Putamen (tissue), 1 donor: ENCODE data around the gene ABHD2.

Source experiments
- DNase-seq: peaks from one replicate; pipeline ENCODE4 v3.0.0-alpha.2; 2016; ENCODE audit warnings: low spot score

The ABHD2 gene

GRCh38 chr15:89195836-89196235 lies 107.6 kb downstream of the ABHD2 start:
- no peak for DNase-seq

DNA sequence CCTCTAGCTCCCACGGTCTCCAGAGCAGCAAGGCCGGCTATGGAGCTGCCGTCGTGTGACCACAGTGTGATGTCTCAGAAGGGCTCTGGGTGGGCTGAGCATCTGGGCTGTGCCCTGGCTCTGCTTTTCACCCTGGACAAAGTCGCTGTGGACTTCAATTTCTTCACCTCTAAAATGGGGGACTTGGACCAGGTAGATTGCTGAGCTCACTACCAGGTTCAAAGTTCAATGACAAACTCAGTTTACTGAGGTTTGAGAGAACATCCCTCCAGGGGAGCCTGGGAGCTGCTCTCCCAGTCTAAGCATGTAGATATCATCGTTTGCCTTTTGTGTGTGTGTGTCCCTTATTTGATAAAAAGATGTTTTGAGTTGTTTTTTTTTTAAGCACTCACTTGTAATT lies 108.0 kb downstream of the ABHD2 start:
- no peak for DNase-seq

DNA sequence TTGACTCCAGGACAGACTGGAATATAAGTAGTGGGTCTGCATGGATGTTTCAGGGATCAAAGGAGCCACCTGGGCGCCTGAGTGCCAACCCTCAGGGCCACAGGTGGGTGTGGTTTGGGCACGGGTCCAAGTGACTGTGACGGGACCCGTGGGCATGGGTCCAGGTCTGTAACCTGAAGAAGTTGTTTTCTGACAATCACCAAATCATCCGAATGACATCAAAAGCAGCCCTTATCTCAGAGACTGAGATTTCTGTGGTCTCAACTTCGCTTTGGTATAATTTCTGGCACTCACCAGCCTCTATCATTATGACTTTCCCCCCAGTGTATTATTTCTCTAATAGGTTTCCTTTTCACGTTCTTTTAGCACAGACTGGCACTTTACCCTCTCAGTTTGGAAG lies 108.7 kb downstream of the ABHD2 start:
- no peak for DNase-seq

DNA sequence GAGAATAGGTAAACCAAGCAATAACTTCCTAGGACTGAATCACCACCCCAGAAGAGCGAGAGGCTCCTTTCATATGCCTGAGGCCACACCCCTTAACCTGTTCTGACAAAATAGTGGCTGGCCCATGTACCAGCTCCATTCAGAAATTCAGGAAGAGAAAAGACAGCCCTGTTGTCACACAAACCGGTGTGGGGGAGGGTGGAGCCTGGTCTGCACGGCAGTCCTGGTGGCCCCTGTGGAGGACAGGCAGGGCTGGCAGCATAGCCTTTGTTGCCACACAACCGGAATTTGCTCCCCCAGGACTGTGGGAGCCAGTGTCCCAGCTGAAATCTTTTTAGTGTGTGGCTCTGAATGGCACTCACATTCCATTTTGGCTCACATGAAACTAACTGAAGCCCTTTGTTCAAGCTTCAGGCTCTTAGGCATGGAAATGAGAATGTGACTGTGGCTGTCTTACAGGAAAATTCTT lies 109.3 kb downstream of the ABHD2 start:
- peak; percentile 94 for DNase-seq

- no peak for DNase-seq
These were observed 109.9 kb downstream of the ABHD2 start for GRCh38 chr15:89198196-89198595.

- DNase-seq = peak; percentile 87
These were observed 110.7 kb downstream of the ABHD2 start for GRCh38 chr15:89198934-89199333.

DNA sequence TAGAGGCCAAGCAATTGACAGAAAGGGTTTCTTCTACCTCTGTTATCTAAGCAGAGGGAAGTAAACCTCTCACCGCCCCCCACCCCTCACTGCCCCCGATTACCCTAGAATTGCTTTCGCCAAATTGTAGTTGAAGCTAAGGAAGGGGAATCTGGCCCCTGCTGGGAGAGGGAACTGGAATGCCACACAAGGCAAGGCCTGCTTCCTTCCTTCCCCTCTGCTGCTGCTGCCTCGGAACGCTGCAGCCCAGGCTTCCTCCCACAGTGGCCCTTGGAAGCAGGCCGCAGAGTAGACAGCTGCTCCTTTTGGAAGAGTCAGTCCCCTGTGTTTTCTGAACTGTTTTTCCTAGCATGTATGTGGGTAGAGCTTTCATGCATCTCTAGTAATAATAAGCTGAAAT lies 111.5 kb downstream of the ABHD2 start:
- DNase-seq = peak; percentile 45

GRCh38 chr15:89200182-89200581 lies 111.9 kb downstream of the ABHD2 start:
- no peak for DNase-seq

DNA sequence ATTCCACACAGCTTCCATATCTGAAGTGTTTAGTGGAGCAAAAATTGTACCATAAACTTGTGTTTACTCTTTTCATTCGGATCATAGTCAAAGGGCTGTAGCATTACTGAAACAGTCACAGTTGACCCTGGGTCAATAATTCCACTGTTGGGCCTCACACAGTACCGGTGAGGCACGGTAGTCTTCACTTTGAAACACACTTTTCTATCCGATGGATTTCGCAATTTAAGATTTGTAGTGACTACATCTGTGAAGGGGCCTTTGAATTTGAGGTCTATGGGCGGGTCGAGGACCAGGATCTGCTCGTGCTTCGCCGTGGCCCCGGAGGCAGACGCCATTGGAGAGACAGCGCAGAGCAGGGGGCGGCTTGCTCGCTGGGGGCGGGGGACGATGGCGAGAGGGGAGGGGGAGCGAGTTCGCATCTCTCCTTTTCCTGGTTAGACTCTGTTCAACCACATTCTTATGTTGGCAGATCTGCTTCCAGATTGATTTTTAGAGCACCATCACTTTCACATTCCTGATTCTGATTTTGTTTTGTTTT lies 113.3 kb downstream of the ABHD2 start:
- no peak for DNase-seq

DNA sequence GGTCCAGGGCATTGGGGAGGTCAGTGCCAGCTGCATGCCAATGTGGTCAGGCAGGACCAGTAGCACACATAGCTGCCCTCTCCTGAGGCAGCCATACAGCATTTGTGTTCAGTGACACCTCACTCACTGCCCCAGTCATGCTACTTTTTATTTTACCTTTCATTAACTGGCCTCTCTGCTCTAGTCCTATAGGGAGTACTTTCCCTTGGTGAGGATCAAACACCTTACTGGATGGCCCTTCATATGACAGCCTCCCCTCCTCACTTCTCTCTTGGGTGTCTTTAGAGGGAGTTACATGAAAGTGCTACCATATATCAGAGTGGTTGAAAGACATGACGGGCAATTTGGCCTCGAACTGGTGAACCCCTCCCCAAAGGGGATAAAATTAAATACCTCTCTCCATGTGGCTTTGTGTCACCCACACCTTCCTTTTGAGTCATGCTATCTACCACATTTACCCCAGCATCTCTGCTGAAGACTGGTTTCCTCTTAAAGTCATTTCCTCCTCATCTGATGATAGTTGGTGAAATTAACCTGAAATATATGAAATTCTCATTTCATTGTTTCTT lies 115.5 kb downstream of the ABHD2 start:
- no peak for DNase-seq

DNA sequence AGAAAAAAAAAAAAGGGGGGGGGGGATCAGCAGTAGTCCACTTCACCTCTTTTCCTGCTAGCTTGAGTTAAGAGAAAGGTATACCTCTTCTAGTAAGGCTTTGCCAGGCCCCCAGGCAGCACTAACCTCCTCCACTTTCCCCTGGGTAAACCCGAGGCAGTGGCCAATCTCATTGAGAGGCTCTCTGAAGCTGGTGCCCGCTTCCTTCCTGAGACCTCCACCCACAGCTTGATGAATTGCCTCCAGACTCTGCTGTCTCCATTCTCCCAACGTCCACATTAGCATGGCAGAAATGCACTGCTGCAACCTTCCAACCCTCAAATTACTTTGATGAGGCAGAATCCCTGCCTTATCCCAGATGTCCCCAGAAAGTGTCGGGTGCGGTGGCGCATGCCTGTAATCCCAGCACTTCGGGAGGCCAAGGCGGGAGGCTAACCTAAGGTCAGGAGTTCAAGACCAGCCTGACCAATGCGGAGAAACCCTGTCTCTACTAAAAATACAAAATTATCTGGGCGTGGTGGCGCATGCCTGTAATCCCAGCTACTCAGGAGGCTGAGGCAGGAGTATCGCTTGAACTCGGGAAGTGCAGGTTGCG lies 117.8 kb downstream of the ABHD2 start:
- DNase-seq = no peak

- DNase-seq = peak; percentile 72
These were observed 118.7 kb downstream of the ABHD2 start for GRCh38 chr15:89206908-89207331.

- DNase-seq = no peak
These were observed 120.0 kb downstream of the ABHD2 start for GRCh38 chr15:89208256-89208655.

GRCh38 chr15:89209057-89209456 lies 120.8 kb downstream of the ABHD2 start:
- no peak for DNase-seq

GRCh38 chr15:89211678-89212170 lies 123.5 kb downstream of the ABHD2 start:
- no peak for DNase-seq

DNA sequence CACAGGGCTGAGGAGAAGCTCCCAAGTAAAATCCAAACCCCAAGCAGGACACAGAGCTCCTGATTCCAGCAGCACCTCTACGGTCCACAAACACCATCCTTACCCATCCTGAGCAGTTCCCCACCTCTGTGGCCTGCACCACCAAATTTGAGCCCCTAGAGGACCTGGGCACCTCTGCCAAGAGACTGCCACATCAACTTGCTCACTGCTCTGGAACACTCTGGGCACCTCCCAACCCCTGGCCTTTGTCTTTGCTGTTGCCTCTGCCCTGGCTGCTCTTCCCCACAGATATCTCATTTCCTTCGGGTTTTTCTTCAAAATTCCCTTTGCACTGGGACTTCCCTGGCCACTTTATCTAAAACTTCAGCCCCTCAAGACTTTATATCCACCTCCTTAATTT lies 127.4 kb downstream of the ABHD2 start:
- DNase-seq = no peak

GRCh38 chr15:89217031-89217430 lies 128.8 kb downstream of the ABHD2 start:
- no peak for DNase-seq

GRCh38 chr15:89217686-89218376 lies 129.6 kb downstream of the ABHD2 start:
- DNase-seq = no peak

- no peak for DNase-seq
These were observed 130.3 kb downstream of the ABHD2 start for GRCh38 chr15:89218531-89218930.

- DNase-seq = peak; percentile 34
These were observed 133.3 kb downstream of the ABHD2 start, which contains the start of gene RLBP1 for GRCh38 chr15:89221543-89221942. RLBP1 (minus strand) TSS chr15:89221579; CDS start chr15:89218975, 2,604 bp downstream.

GRCh38 chr15:89225588-89225987 lies 137.3 kb downstream of the ABHD2 start:
- no peak for DNase-seq

- no peak for DNase-seq
These were observed 138.3 kb downstream of the ABHD2 start for GRCh38 chr15:89226359-89227221.
